ENCODE data around the gene MVB12B.

GRCh38 chr9:126334721-126335621 lies 8.3 kb downstream of the MVB12B start:
- TF ChIP-seq CTCF (IDR thresholded peaks at IDR 0.05) (no peak), POLR2AphosphoS5 (IDR thresholded peaks at IDR 0.05) (no peak), POLR2A (IDR thresholded peaks at IDR 0.05) (no peak)
